Glutamatergic neuron (in vitro differentiated cells): ENCODE results near the gene TMPRSS6. TPM values are rescaled to one million over a fixed set of nuclear protein-coding genes. Genes with fewer than 3 reads are reported as not detected.

Experiments
- DNase-seq: peaks from one replicate; pipeline ENCODE4 v3.0.0; 2022
- H3K27ac Mint-ChIP-seq: one replicate; pipeline ENCODE4 v1.8.0; 2020; ENCODE audit warnings: mild to moderate bottlenecking, mixed read lengths, inconsistent platforms; ENCODE audit not compliant: unreplicated experiment
- H3K27me3 Mint-ChIP-seq: one replicate; pipeline ENCODE4 v1.8.0; 2020; ENCODE audit warnings: mild to moderate bottlenecking, moderate library complexity, mixed read lengths, inconsistent platforms; ENCODE audit not compliant: unreplicated experiment
- H3K36me3 Mint-ChIP-seq: one replicate; pipeline ENCODE4 v1.8.0; 2020; ENCODE audit warnings: mild to moderate bottlenecking, mixed read lengths, inconsistent platforms; ENCODE audit not compliant: unreplicated experiment
- H3K4me1 Mint-ChIP-seq: one replicate; pipeline ENCODE4 v1.8.0; 2020; ENCODE audit warnings: mild to moderate bottlenecking, low read depth, mixed read lengths, inconsistent platforms; ENCODE audit not compliant: unreplicated experiment
- H3K4me3 Mint-ChIP-seq: one replicate; pipeline ENCODE4 v1.8.0; 2020; ENCODE audit warnings: mild to moderate bottlenecking, mixed read lengths, inconsistent platforms; ENCODE audit not compliant: unreplicated experiment
- H3K9me3 Mint-ChIP-seq: one replicate; pipeline ENCODE4 v1.8.0; 2020; ENCODE audit warnings: mild to moderate bottlenecking, moderate library complexity, mixed read lengths, inconsistent platforms; ENCODE audit not compliant: unreplicated experiment
- total RNA-seq: library from RNA; stranded (reverse); fragmentation: NEBNext Ultra II Directional; extraction: Animal tissue kit (Norgen Biotek cat#: 25700); gene quantifications from one replicate; pipeline ENCODE4 v1.2.1, GENCODE V29; 2021; ENCODE audit not compliant: unreplicated experiment
- TF ChIP-seq, protein P1 (sequence below): fragments of 200-600 bp; sonication (generic); IDR thresholded peaks from one replicate; pipeline ENCODE4 v1.5.0; 2021; ENCODE audit not compliant: partially characterized antibody, unreplicated experiment

TMPRSS6 gene
- total RNA-seq, 1 donor from 2014 or later, result 0.12 TPM

DNA sequence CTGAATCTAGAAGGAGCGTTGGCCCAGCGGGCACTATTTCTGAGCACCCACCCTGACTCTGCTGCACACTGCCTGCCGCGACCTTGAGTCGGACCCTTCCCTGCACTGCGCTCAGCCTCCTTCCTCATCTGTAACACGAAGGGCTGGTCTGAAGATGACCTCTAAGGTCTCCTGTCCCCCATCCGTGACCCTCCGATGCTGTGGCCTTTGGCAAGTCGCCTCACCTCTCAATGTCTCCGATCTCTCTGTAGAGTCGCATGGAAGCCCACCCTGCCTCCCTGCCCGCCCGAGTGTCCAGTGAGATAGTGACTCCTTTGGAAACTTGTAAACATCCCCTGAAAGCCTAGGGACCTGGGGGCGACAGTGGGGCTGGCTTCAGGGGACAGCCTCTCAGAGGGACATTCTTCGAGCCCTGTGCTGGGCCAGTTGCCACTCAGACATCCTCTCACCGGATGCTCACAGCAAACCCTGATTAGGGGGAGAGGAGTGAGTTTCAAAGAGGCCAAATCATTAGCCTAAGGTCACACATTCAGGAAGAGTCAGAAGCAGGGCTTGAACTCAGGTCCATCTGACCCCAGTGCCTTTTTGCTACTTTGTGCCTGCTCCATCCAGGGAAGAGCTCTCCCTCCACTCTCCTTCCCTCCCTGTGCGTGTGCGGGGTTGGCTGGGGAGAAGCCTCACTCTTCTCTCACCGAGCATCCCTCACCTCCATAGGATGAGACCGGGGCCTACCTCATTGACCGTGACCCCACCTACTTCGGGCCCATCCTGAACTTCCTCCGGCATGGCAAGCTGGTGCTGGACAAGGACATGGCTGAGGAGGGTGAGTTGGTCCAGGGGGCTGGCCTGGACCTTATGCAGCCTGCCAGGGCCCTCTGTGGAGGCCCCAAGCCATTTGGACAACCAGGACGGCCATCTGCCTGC, 56.9 kb downstream of the TMPRSS6 start:
- Mint-ChIP-seq H3K9me3 (peaks cover 4% of the 10 kb centered on the region), H3K27me3 (peaks cover 5% of the 10 kb centered on the region), H3K36me3 (peaks cover 2% of the 10 kb centered on the region), H3K4me1 (peaks cover 28% of the 10 kb centered on the region), H3K4me3 (peak overlapping the region; percentile 89), H3K27ac (peak overlapping the region; percentile 19)
- no peak for DNase-seq
- TF ChIP-seq, protein P1, sequence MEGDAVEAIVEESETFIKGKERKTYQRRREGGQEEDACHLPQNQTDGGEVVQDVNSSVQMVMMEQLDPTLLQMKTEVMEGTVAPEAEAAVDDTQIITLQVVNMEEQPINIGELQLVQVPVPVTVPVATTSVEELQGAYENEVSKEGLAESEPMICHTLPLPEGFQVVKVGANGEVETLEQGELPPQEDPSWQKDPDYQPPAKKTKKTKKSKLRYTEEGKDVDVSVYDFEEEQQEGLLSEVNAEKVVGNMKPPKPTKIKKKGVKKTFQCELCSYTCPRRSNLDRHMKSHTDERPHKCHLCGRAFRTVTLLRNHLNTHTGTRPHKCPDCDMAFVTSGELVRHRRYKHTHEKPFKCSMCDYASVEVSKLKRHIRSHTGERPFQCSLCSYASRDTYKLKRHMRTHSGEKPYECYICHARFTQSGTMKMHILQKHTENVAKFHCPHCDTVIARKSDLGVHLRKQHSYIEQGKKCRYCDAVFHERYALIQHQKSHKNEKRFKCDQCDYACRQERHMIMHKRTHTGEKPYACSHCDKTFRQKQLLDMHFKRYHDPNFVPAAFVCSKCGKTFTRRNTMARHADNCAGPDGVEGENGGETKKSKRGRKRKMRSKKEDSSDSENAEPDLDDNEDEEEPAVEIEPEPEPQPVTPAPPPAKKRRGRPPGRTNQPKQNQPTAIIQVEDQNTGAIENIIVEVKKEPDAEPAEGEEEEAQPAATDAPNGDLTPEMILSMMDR, result no peak

DNA sequence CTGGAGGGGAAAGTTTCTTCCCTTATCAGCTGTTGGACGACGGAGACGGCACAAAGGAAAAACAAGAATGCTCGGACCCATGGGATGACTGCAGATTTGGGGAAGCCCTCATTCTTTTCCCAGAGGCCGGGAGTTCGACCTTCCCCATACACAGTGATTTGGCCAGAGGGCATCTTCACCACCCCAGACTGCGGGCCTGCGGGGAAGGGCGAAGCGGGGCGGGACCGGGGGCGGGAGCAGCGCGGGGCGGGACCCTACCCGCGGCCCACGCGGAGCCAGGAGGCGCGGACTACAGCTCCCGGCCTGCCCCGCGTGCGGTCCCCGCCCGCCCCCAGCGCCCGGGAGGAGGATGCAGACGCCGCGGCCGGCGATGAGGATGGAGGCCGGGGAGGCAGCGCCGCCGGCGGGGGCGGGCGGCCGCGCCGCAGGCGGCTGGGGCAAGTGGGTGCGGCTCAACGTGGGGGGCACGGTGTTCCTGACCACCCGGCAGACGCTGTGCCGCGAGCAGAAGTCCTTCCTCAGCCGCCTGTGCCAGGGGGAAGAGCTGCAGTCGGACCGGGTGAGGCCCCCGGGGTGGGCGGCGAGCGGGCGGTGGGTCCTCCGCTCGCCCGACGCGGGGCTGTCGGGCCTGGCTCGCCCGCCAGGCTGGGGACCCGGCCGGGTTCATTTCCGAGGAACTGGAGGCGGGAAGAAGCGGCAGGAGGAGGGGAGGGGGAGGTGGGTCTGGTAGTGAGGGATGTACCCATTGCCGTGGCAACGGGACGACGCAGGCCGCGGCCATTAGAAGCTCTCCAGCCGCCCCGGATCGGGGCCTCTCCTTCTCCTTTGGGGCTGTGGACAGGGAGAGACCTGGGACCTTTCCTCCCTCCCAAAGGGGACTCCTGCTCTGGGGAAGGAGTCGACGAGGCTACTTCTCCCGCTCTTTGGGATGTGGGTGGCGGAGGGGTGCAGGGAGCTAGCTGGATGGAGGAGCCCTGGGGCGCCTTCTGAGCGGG, 57.8 kb downstream of the TMPRSS6 start, which contains the start of gene KCTD17:
KCTD17 (plus strand) TSS at position 352 of the 995 bp plus-strand sequence; CDS start at position 371, 19 bp downstream.
- H3K27ac Mint-ChIP-seq, result peak within 1 kb of the TSS; percentile 66
- H3K9me3 Mint-ChIP-seq, result peaks cover 10% of the 10 kb centered on the region
- TF ChIP-seq, protein P1, result no peak
- H3K4me3 Mint-ChIP-seq, result peak within 1 kb of the TSS; percentile 89
- peak; percentile 83 for DNase-seq
- H3K4me1 Mint-ChIP-seq, result peaks cover 33% of the 10 kb centered on the region
- H3K27me3 Mint-ChIP-seq, result peaks cover 10% of the 10 kb centered on the region
- H3K36me3 Mint-ChIP-seq, result no peaks in the 10 kb centered on the region

DNA sequence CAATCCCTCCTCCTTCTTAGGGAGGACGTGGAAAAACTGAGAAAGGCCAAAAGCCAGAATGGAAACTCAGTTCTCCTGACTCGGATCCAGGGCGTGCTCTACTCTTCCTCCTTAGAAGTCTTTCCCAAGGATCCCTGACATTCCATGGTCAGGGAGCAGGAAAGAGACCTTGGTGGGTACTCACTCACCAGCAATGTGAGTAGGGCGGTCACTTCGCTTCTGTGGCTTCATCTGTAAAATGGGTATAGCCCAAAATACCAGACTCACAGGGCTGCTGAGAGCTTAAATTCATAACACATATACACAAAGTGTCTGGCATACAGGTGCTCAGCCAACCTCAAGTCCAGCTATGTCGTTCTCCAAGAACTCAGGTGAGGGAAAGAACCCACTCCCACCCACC, 58.6 kb downstream of the TMPRSS6 start:
- DNase-seq, result no peak
- Mint-ChIP-seq H3K27me3 (peaks cover 12% of the 10 kb centered on the region), H3K4me3 (peak overlapping the region; percentile 86), H3K27ac (no peak overlapping the region), H3K4me1 (peaks cover 39% of the 10 kb centered on the region), H3K9me3 (peaks cover 14% of the 10 kb centered on the region), H3K36me3 (no peaks in the 10 kb centered on the region)
- TF ChIP-seq, protein P1, result no peak

DNA sequence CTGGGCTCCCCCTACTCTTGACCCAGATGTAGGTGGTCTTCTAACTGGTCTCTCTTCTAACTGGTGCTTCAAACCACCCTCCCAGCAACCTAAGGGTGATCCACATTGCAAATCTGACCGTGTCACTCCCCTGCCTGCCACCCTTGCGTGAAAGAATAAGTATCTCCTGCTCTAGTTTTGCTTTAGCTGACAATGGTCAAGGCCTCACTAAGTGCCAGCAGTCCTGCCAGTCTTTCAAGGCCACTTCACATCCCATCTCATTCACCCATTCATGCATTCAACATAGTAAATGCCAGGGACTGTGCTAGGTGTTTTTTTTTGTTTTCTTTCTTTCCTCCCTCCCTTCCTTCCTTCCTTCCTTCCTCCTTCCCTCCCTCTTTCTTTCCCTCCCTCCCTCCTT, 60.3 kb downstream of the TMPRSS6 start:
- Mint-ChIP-seq H3K4me3 (no peak overlapping the region), H3K27me3 (peaks cover 10% of the 10 kb centered on the region), H3K27ac (peak overlapping the region; percentile 71), H3K4me1 (peaks cover 31% of the 10 kb centered on the region), H3K36me3 (no peaks in the 10 kb centered on the region), H3K9me3 (peaks cover 16% of the 10 kb centered on the region)
- TF ChIP-seq, protein P1, result no peak
- no peak for DNase-seq
